Left hindlimb (tissue), 1 donor: ENCODE measurements around the gene SMIM1.
A peak's percentile ranks its signal among the peaks of the same experiment; 100 is the strongest.
"Not testable (repeated sequence)": the region's sequence is repeated elsewhere in the genome, so short reads cannot be mapped to it uniquely, and the experiment has no call there.

Source experiments
- DNase-seq: peaks from one replicate; pipeline ENCODE4 v3.0.0-alpha.2; 2018

Gene SMIM1

DNA sequence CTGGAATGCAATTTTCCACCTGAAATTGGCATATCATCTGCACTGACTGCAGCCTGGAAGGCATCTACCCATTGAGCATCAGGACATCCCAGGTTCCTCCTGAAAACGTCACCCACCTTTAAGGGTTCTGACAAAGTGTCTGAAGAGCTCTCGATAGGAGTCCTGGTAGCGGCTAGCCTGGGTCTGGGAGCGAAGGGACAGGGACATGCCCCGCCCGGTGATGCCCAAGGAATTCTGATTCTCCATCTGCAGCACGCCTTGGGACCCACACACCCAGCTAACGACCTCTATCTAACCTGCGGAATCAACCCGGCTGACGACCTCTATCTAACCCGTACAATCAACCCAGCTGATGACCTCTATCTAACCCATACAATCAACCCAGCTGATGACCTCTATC lies 33.6 kb upstream of the SMIM1 start:
- no peak for DNase-seq

DNA sequence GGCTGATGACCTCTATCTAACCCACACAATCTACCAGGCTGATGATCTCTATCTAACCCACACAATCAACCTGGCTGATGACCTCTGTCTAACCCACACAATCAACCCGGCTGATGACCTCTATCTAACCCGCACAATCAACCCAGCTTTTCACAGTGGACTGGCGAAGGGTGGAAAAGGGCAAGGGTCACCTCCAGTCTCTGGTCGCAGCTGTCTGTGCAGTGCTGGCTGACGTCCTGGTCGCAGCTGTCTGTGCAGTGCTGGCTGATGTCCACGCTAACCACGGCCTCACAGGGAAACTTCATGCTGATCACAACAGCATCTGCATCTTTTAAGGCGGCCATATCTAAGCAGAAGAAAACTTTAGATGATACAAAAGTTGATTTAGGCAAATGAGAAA lies 32.5 kb upstream of the SMIM1 start:
- peak; percentile 25 for DNase-seq

DNA sequence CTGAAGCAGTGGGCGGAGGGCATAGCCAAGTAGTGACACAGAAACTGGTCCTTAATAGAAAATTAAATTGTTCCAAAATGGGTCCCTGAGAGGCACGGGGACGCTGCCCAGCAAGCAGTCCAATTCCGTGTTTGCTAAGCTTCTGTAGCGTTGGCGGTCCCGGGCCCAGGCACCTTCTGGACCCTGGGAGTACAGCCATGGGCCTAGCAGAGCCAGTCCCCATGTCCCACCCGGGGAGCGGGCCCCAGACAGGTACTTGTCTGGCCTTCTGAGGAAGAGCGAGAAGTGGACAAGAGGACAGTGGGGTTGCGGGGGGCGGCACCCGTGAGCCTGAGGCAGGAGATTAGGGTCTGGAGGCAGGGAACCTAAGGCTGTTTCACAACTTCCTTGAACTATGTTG lies 31.8 kb upstream of the SMIM1 start:
- peak; percentile 7 for DNase-seq

DNA sequence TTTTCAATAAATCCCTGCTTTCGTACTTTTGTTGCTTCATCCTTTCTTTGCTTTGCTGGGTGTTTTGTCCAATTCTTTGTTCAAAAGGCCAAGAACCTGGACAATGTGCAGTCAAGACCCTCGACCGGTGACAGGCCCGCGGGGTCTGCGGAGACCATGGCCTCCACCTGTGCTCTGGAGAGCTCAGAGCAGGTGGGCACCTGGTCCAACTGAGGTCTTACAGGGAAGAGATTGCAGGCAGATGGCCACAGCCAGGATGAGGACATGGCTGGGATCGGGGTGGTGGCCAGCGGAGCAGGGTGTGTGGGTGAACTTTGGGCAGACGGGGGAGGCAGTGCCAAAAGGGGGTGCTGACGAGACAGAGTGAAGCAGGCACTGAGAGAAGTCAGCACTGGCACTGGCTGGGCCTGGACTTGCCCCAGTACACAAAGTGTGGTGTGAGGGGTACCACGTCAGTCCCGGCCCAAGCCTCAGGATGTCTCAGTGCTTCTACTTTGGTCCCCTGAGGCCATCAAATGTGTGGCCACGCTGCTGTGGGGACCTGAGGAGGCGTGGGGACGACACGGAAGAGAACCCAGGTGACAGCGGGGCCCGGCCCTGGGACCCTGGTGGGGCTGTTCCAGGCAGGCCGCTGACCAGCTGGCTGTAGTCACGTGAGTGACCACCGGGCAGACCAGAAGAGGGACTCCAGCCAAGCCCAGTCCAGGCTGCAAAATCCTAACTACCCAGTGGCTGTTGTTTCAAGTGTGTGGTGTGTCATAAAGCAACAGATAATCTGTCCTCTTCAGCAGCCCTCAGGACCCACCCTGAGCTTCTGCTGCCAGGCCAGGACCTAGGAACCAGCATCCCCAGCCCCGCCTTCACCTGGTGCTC lies 30.7 kb upstream of the SMIM1 start:
- DNase-seq, result peak; percentile 12

DNA sequence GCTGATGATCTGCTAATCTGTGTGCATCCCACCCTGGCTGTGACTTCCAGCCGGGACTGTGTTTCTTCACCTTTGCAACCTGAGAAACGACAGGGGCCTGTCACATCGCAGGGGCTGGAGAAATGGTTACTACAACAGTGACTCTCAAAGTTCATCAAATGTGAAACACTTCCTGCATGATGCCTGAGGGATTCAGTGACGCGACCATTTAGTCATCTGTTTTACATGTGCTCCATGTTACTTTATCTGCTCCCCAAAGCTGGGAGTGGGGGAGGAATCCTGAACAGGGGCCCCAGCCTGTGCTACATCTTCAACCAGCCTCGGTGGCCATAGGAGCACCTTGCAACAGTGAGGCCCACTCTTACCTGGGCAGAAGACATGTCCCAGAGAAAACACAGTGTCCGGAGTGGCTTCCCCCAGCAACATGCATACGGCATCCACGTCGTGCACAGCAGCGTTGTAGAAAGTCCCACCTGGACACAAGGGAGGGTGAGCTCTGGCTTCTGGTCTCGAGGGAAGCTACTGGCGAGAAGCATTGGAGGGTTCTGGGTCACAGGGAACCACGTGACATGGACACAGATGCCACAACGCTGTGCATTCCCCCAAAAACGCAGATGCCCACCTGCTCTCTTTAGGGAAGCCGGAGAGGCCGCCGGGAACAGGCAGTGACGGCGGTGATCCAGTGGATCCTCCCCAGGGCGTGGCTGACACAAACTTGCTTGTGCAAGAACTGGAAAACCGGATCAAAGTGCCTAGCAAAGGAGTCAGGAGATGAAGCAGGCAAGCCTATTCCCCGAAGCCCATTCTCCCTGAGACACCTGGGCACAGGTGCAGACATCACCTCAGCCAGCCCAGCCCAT lies 29.9 kb upstream of the SMIM1 start:
- DNase-seq, result peak; percentile 14

DNA sequence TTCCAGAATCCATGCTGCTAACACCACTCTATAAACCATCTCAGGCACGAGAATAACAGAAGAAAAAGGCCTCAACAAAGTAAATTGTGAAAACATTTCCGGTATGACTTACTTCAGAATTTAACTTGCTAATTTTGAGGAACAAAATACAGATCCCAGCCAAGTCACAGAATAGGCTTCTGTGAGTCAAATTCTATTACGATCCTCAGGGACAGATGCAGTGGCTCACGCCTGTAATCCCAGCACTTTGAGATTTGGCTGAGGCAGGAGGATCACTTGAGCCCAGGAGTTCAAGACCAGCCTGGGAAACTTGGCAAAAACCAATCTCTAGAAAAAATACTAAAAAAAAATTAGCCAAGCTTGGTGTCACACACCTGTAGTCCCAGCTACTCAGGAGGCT lies 29.1 kb upstream of the SMIM1 start:
- DNase-seq, result no peak

DNA sequence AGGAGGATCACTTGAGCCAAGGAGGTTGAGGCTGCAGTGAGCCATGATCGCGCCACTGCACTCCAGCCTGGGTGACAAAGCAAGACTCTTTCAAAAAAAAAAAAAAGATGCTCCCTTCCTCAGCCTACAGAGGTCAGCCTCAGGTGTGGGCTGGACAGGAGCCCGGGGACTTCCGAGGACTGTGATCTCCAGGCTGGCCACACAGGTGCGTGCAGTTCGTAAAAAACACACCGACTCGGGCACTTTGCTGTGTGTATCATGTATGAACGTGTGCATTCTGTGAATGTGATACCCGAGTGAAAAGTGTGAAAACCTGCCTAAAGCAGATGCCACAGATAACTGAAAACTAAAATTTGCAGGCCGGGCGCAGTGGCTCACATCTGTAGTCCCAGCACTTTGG lies 28.7 kb upstream of the SMIM1 start:
- DNase-seq, result peak; percentile 0

DNA sequence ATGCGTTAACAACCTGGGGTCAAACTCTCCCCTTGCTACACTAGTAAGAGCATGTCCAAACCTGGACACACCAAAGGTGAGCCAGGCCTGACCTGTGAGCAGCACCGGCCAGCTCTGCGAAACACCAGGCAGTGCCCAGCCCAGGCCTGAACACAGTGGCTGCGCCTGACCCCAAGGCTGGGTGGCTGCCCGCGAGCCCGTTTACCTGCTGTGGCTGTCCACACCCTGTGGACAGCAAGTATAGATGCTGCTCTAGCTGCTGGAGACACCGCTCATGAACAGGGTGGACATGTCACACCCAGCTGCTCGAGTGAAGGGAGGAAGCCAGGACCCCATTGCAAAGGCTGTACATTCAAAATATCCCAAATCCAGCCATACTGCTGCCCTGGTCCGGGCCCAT lies 27.9 kb upstream of the SMIM1 start:
- peak; percentile 19 for DNase-seq

DNA sequence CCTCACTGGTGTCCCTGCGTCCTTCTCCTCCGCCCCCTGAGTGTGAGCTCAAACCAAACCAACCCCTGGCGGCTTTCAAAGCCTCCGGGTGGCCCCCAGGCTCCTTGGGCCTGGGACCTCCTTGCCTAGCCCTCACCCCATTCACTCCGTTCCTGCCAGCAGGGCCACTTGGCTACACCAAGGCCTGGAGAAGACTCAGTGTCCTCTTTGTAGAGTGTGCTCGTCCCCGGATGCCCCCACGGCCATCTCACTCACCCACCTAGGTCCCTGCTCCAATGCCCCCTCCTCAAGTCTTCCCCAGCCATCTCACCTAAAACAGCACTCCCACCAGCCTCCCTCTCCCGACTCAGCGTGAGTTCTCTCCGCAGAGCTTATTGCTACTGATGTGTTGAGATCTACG lies 27.5 kb upstream of the SMIM1 start:
- peak; percentile 23 for DNase-seq

DNA sequence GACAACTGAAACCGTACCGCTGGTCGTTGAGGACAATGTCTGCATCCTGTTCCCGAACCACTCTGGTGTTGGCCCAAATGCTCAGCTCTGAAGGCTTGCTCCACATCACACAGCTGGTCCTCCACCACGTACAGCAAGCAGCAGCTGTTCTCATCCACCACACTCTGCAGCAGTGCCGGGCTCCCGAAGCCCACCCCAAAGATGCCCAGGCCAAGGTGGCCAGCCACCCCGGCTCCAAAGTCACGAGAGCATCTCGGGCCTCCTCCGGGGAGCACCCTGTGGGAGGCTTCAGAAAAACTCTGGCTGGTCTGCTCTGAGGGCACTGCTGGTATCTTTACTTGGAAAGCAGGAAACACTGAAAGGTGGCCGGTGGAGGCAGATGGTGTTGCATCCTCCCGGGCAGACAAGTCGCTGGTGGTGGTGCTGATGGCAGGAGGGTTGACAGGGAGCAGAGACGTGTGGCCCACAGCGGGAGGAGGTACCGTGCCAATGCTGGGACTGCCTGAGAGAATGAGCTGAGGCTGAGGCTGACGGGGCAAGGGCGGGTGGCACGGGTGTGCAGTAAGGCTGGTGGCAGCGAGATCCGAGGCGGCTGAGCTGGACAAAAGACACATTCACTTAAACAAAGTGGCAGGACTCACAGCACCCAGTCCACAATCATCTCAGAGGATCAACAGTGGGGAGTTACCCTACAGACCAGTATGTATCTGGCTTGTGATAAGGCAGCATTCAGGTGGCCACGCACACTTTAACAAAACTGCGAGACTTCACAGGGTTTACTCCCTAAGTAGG lies 26.8 kb upstream of the SMIM1 start:
- DNase-seq, result peak; percentile 32

DNA sequence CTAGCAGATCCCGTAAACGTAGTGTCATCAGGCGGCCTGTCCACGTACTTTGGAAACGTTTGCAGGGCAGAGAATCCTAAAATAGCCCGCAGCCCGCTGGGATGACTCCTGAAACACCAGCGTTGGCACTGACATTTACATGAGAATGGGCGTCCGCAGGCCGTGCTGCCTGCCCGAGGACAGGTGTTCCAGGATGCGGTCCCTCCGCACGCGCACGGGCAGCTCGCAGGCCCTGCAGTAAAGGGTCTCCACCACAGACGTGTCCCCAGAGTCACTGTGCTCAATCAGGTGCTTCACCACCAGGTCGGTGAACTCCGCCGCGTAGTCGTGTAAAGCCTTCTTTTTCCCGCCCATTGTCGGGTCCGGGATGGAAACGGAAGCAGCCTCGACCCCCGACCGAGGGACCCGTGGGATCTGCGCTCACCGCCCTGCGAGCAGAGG lies 26.1 kb upstream of the SMIM1 start:
- DNase-seq, result peak; percentile 22

DNA sequence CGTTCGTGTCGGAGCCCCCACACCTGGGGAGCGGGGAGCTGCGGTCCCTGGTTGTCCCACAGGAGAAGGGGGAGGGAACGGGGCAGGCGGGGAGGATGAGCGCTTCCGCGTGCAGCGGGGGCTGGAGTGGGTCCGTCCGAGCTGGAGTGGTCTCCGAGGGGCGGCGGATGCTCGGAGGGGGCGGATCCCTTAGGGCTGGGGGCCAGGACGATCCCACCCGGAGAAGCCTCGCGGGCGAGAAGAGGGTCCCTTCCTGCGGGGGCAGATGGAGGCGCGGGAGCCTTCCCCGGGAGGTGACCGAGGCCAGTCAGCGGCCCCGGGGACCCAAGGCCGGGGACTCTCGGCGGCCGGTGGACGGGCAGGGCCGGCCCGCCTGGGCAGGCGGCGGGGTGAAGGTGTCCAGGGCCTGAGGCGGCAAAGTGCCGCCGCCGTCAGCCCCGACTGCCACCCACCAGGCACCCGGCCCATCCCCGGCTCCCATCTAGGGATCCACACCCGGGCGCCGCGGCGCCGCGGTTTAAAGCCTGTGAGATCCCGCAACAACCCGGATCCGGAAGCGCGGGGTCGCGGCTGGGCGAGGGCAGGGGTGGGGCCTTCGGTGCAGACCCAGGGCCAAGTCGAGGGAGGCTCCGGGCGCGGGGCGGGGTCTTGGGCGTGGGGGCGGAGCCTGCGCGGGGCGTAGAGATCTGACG lies 25.6 kb upstream of the SMIM1 start:
- peak; percentile 86 for DNase-seq

DNA sequence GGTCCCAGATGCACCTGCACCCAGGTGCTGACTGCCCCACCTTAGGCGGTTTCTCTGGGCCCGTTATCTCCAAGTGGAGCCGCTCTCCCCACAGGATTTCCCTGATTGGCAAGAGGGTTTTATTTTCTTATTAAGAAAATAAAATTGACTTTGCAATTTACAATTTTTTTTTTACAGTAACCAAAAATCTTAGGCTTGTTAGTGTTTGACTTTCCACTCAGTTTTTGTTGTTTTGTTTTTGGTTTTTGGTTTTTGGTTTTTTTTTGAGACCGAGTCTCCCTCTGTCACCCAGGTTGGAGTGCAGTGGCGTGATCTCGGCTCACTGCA lies 25.1 kb upstream of the SMIM1 start:
- no peak for DNase-seq

DNA sequence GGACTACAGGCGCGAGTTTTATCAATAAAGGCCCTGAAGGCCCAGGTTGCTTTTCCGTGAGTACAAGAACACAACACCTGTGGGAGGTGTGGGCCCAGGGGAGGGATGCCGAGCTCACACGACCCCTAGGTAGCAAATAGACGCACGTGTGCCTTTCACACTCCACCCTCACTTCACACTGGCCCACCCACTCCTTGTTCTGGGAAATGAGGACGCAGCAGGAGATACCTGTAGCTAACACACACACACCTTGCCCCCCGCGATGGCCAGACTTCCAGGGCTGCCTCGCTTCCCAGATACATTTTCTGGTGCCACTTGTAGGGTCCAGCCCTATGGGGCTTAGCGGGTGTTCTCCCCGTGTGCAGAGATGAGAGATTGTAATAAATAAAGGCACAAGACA lies 24.6 kb upstream of the SMIM1 start:
- DNase-seq, result peak; percentile 25

DNA sequence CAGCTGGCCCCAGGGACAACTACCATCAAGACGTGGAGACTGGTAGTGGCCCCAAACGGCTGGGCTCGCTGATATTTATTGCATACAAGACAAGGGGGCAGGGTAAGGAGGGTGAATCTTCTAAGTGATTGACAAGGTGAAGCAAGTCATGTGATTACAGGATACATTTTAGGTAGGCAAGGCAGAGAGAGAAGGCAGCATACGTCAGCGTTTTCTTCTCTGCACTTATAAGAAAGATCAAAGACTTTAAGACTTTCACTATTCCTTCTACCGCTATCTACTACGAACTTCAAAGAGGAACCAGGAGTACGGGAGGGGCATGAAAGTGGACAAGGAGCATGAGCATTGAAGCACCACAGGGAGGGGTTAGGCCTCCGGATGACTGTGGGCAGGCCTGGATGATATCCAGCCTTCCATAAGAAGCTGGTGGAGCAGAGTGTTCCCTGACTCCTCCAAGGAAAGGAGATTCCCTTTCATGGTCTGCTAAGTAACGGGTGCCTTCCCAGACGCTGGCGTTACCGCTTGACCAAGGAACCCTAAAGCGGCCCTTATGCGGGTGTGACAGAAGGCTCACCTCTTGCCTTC lies 24.1 kb upstream of the SMIM1 start:
- DNase-seq, result not testable (repeated sequence)

DNA sequence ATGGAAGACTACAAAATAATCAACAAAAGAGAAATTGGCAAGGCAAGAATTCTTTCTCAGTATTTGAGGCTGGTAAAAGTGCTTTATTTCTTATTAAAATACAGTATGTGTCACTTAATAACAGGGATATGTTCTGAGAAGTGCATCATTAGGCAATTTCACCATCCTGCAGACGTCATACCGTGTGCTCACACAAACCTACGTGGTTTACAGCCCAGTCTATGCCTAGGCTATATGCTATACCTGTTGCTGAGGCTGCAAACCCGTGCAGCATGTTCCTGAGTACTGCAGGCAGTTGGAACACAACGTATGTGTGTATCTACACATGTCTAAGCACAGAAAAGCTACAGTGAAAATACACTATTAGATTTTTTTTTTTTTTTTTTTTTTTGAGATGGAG lies 23.0 kb upstream of the SMIM1 start:
- no peak for DNase-seq

DNA sequence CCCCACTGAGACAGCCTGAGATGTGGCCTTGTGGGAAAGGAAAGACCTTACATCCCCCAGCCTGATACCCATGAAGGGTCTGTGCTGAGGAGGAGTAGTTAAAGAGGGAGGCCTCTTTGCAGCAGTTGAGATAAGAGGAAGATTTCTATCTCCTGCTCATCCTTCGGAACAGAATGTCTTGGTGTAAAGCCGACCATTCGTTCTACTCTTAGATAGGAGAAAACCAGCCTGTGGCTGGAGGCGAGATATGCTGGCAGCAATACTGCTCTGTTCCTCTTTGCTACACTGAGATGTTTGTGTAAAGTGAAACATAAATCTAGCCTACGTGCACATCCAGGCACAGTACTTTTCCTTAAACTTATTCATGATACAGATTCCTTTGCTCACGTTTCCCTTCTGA lies 21.8 kb upstream of the SMIM1 start:
- DNase-seq, result no peak

DNA sequence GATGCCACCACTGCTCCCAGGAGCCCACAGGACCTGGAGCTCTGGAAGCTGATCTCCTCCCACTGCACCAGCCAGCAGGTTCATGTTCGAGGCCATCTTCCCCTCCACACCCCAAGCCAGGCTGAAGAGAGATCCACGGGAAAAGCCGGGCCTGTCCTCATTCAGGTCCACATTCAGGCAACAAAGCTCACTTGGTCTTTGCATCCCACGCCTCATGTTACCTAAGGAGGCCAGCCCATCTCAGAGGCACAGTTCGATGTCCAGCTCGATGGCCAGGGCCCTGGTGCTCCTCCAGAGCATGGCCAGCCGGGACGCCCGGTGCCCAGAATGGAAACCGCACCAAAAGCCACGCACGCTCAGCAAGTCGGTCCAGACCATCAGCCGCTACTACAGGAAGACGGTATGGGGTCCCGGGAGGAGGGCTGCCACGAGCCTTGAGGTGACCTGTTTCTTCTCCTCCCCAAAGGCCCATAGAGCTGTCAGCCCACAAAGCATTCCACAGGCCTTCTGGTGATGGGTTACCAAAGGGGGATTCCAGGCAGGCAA lies 20.1 kb upstream of the SMIM1 start, which contains the start of gene CCDC27:
TSS of gene CCDC27 (plus strand) at position 51 of the 546 bp plus-strand sequence. CDS start at position 83, 32 bp downstream.
- peak; percentile 9 for DNase-seq

DNA sequence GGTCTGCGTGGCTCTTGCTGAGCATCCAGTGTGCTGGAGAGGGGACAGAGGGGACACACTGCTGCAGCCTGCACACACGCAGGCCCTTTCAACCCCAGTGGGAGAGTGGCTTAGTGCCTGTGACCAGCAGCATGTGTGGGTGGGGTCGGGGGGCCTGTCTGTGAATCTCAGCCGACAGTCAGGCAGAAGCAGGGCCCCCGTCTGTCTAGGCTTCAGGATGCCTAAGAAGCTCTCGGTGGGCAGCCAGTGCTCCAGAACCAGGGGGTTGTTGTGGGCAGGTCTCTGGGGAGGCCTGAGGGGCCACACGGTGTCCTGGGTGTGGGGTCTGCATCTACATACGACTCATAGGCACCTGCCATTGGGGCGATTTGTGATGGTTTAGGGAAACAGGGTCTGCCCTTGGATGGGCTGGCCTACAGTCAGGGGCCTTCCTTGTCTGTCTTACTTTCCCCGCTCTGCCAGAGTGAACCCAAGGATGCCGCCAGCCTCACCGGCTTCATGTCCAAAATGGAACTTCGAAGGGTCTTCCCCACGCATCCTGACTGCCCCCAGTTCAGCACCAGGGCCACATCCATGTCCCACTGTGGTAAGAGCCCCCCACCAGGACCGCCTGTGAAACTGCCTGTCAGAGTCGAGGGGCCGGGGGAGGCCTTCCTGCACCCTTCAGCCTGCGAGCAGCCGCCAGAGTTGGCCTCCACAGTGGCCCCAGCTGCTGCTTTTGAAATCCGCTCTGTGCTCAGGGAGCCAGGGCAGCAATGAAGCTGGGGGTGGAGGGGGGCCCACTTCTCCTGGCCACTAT lies 18.7 kb upstream of the SMIM1 start:
- DNase-seq, result peak; percentile 16

DNA sequence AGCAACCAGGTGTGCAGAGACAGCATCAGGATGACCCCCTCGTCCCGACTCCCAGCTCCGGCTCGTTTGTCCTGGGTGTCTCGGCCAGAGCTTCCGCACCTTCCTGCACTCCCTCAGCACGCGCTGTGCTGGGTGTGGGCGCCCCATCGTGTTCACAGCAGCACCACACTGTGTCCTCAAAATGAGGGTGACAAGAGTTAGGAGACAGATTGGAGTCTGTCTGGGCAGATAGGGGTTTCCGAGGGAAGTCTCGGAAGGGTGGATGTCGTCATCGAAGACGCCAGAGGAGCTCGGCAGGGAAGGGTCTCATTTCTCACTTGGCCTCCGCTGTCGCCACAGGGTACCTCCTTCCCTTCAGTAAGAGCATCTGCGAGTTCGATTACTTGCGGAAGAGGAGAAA lies 16.2 kb upstream of the SMIM1 start:
- DNase-seq, result peak; percentile 5

DNA sequence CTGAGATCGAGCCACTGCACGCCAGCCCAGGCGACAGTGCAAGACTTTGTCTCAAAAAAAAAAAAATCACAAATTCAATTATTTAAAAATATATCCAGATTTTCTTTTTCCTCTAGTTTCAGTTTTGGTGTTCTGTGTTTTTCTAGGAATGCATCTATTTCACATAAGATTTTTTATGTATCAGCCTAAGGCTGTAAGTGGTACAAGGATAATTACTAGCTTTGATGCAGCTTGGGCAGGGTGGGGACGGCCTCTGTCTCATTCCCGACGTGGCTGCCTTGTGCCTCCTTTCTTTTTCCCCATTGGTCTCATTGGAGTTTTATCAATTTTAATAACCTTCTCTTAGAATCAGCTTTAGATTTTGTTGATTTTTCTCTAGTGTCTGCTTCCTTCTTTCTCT lies 13.4 kb upstream of the SMIM1 start:
- DNase-seq, result peak; percentile 11
